HG03064 (cell line): ENCODE data around the gene RGS17.
"Not testable (repeated sequence)": the region's sequence is repeated elsewhere in the genome, so short reads cannot be mapped to it uniquely, and the experiment has no call there.

ENCODE experiments used
- ATAC-seq: cut with Tn5 transposase; IDR thresholded peaks from one replicate; pipeline ENCODE4 v1.9.1; 2021; ENCODE audit warnings: low read depth; ENCODE audit not compliant: unreplicated experiment

Gene RGS17

DNA sequence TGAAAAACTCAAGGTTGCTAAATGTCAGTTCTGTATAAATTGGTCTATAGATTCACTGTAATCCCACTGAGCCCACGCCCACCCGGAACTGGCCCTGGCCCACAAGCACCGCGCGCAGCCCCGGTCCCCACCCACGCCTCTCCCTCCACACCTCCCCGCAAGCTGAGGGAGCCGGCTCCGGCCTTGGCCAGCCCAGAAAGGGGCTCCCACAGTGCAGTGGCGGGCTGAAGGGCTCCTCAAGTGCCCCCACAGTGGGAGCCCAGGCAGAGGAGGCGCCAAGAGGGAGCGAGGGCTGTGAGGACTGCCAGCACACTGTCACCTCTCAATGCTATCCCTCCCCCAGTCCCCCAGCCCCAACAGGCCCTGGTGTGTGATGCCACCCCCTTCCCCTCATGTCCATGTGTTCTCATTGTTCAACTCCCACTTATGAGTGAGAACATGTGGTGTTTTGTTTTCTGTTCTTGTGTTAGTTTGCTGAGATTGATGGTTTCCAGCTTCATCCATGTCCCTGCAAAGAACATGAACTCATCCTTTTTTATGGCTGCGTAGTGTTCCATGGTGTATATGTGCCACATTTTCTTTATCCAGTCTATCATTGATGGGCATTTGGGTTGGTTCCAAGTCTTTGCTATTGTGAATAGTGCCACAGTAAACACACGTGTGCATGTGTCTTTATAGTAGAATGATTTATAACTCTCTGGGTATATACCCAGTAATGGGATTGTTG, 164.8 kb downstream of the RGS17 start:
- not testable (repeated sequence) for ATAC-seq

DNA sequence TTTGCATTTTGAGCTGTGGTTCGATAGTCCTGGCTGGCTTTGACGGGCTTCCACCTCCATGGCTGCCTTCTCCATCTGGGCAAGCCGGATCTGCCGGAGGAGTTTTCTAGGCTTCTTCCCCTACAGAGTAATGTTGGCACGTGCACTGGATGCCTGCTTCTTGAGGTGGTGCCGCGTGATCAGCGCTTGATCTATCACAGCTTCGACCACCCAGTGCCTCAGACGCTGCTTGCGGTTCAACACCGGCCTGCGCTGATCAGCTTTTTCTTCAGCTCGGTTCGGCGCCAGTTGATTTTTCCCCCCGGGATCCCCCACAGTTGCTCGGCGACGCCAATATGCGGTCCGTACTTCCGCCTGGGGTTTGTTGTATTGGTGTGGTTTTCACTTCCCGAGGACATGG, 171.7 kb downstream of the RGS17 start:
- no peak for ATAC-seq

DNA sequence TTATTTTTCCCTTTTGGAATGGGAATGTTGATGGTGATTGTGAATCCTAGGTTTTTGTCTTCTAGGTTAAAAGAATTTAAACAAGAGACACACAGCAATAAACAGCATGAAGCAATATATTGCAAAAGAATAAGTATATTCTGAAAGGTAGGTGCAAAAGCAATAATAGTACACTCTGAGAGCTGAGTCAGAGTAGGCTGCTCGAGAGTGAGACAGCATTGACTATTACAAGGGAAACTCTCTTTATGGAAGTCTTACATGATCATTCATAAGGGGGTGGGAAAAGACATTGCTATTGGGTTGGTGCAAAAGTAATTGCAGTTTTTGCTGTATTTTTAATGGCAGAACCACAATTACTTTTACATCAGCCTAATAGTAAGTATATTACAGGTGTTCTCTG, 173.3 kb downstream of the RGS17 start:
- no peak for ATAC-seq
